Measurements from ENCODE around the gene SIVA1.

DNA sequence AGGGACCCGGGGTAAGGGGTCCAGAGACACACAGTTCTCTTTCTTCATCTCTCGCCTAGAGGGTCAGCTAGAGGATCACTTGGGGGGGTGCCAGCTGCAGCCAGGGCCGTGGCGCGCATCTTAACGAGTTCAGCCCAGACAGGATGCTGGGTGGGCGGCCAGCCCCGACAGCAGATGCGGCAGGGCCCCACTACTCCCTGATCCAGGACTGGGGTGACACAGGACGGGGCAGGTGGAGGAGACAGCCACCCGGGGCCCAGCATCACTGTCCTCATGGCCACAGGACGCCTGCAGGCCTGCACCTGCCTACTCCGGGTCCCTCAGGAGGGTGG, 29.8 kb downstream of the SIVA1 start:
- TF ChIP-seq, protein P1, sequence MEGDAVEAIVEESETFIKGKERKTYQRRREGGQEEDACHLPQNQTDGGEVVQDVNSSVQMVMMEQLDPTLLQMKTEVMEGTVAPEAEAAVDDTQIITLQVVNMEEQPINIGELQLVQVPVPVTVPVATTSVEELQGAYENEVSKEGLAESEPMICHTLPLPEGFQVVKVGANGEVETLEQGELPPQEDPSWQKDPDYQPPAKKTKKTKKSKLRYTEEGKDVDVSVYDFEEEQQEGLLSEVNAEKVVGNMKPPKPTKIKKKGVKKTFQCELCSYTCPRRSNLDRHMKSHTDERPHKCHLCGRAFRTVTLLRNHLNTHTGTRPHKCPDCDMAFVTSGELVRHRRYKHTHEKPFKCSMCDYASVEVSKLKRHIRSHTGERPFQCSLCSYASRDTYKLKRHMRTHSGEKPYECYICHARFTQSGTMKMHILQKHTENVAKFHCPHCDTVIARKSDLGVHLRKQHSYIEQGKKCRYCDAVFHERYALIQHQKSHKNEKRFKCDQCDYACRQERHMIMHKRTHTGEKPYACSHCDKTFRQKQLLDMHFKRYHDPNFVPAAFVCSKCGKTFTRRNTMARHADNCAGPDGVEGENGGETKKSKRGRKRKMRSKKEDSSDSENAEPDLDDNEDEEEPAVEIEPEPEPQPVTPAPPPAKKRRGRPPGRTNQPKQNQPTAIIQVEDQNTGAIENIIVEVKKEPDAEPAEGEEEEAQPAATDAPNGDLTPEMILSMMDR (IDR thresholded peaks at IDR 0.05) = no peak
- no peak for TF ChIP-seq ZFX (IDR thresholded peaks at IDR 0.05; ENCODE audit: borderline replicate concordance)

All from 22Rv1 (cell line).